ENCODE results near the gene HTRA1.

GRCh38 chr10:122463466-122464249, 2.3 kb downstream of the HTRA1 start:
- TF ChIP-seq CTCF (IDR thresholded peaks at IDR 0.05) (no peak), POLR2A (IDR thresholded peaks at IDR 0.05) (no peak)

All from esophagus squamous epithelium (tissue), 4 donors.